Skin epidermis (tissue), 12 donors: ENCODE results near the gene CCPG1.

Experiments used
- H3K27ac ChIP-seq, 21 experiments: fragments of 200-600 bp; sonication (generic) in 11 of 21; one replicate each; pipeline ENCODE4 v1.5.0; 2020; ENCODE audit warnings: mild to moderate bottlenecking in 3 of 21, inconsistent platforms in 2 of 21, moderate library complexity in 2 of 21
- H3K4me3 ChIP-seq, 7 experiments: fragments of 200-600 bp; sonication (generic) in 2 of 7; one replicate each; pipeline ENCODE4 v1.5.0; 2020; ENCODE audit warnings: inconsistent platforms in 2 of 7, mild to moderate bottlenecking in 2 of 7, moderate library complexity in 1 of 7

The CCPG1 gene

GRCh38 chr15:55334371-55334770 lies 73.8 kb downstream of the CCPG1 start:
- no peak overlapping the region for H3K4me3 ChIP-seq

GRCh38 chr15:55327387-55327786 lies 80.8 kb downstream of the CCPG1 start:
- no peak overlapping the region for H3K27ac ChIP-seq
- no peak overlapping the region for H3K4me3 ChIP-seq

More at GRCh38 chr15:55334371-55334770, 73.8 kb downstream of the CCPG1 start:
- H3K27ac ChIP-seq = no peak overlapping the region

- Histone ChIP-seq H3K4me3 (no peak overlapping the region), H3K27ac (no peak overlapping the region)
These were observed 85.7 kb downstream of the CCPG1 start for GRCh38 chr15:55322467-55322866.

GRCh38 chr15:55320963-55321362 lies 87.2 kb downstream of the CCPG1 start:
- H3K4me3 ChIP-seq = no peak overlapping the region
- no peak overlapping the region for H3K27ac ChIP-seq

- Histone ChIP-seq H3K4me3 (peak overlapping the region in 3 of 7 experiments; percentile 59 to 84 (median 75)), H3K27ac (peak overlapping the region in 5 of 21 experiments; percentile 33 to 100 (median 96))
These were observed 88.0 kb downstream of the CCPG1 start for GRCh38 chr15:55320238-55320550.

- peak overlapping the region; percentile 77 to 100 (median 95) for H3K27ac ChIP-seq
These were observed 88.5 kb downstream of the CCPG1 start for GRCh38 chr15:55319537-55320237.

GRCh38 chr15:55318588-55319494 lies 89.3 kb downstream of the CCPG1 start, which contains the start of the genes PIGB and PIGBOS1:
Gene PIGB, plus strand, starts transcription at chr15:55319222. Its CDS starts 29 bp downstream, at chr15:55319251.
Gene PIGBOS1, minus strand, starts transcription at chr15:55319123. Its CDS starts 1,331 bp downstream, at chr15:55317792.
- H3K4me3 ChIP-seq = peak within 1 kb of the TSS; percentile 55 to 99 (median 76)
- H3K27ac ChIP-seq = peak within 1 kb of the TSS; percentile 77 to 100 (median 95)

More at GRCh38 chr15:55319537-55320237, 88.5 kb downstream of the CCPG1 start:
- H3K4me3 ChIP-seq = peak overlapping the region; percentile 55 to 99 (median 76)
